Measurements from ENCODE around the gene MRRF.

MRRF gene

GRCh38 chr9:122291458-122291857 lies 26.8 kb downstream of the MRRF start:
- no peak for DNase-seq (ENCODE audit: low read depth)
- TF ChIP-seq, protein P1, sequence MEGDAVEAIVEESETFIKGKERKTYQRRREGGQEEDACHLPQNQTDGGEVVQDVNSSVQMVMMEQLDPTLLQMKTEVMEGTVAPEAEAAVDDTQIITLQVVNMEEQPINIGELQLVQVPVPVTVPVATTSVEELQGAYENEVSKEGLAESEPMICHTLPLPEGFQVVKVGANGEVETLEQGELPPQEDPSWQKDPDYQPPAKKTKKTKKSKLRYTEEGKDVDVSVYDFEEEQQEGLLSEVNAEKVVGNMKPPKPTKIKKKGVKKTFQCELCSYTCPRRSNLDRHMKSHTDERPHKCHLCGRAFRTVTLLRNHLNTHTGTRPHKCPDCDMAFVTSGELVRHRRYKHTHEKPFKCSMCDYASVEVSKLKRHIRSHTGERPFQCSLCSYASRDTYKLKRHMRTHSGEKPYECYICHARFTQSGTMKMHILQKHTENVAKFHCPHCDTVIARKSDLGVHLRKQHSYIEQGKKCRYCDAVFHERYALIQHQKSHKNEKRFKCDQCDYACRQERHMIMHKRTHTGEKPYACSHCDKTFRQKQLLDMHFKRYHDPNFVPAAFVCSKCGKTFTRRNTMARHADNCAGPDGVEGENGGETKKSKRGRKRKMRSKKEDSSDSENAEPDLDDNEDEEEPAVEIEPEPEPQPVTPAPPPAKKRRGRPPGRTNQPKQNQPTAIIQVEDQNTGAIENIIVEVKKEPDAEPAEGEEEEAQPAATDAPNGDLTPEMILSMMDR (IDR thresholded peaks at IDR 0.05; ENCODE audit: low read depth, low read length, missing control alignments): no peak
- no peak overlapping the region for H3K4me3 ChIP-seq (ENCODE audit: low read depth, low read length)
- in situ Hi-C loops (cut with HindIII; ENCODE audit: low sequenced_read_pairs): no loop called here

- no peak for DNase-seq (ENCODE audit: low read depth)
- TF ChIP-seq, protein P1 (IDR thresholded peaks at IDR 0.05; ENCODE audit: low read depth, low read length, missing control alignments): no peak
- in situ Hi-C loops (cut with HindIII; ENCODE audit: low sequenced_read_pairs): no loop called here
Measured at GRCh38 chr9:122294531-122294930, 29.8 kb downstream of the MRRF start.

GRCh38 chr9:122297512-122297911 lies 32.8 kb downstream of the MRRF start:
- TF ChIP-seq, protein P1 (IDR thresholded peaks at IDR 0.05; ENCODE audit: low read depth, low read length, missing control alignments): no peak
- no peak overlapping the region for H3K4me3 ChIP-seq (ENCODE audit: low read depth, low read length)
- in situ Hi-C loops (cut with HindIII; ENCODE audit: low sequenced_read_pairs): no loop called here
- no peak for DNase-seq (ENCODE audit: low read depth)

More at GRCh38 chr9:122294531-122294930, 29.8 kb downstream of the MRRF start:
- H3K4me3 ChIP-seq (ENCODE audit: low read depth, low read length): no peak overlapping the region

- in situ Hi-C loops (cut with HindIII; ENCODE audit: low sequenced_read_pairs): no loop called here
Measured at GRCh38 chr9:122302237-122303093, 37.8 kb downstream of the MRRF start.

GRCh38 chr9:122307061-122307460 lies 42.4 kb downstream of the MRRF start:
- in situ Hi-C loops (cut with HindIII; ENCODE audit: low sequenced_read_pairs): no loop called here
- DNase-seq (ENCODE audit: low read depth): no peak
- TF ChIP-seq, protein P1 (IDR thresholded peaks at IDR 0.05; ENCODE audit: low read depth, low read length, missing control alignments): no peak
- H3K4me3 ChIP-seq (ENCODE audit: low read depth, low read length): no peak overlapping the region

More at GRCh38 chr9:122302237-122303093, 37.8 kb downstream of the MRRF start:
- TF ChIP-seq, protein P1 (IDR thresholded peaks at IDR 0.05; ENCODE audit: low read depth, low read length, missing control alignments): no peak
- no peak overlapping the region for H3K4me3 ChIP-seq (ENCODE audit: low read depth, low read length)
- no peak for DNase-seq (ENCODE audit: low read depth)

- in situ Hi-C loops (cut with HindIII; ENCODE audit: low sequenced_read_pairs): no loop called here
Measured at GRCh38 chr9:122307925-122308324, 43.2 kb downstream of the MRRF start.

More at GRCh38 chr9:122307925-122308324, 43.2 kb downstream of the MRRF start:
- H3K4me3 ChIP-seq (ENCODE audit: low read depth, low read length): no peak overlapping the region
- TF ChIP-seq, protein P1 (IDR thresholded peaks at IDR 0.05; ENCODE audit: low read depth, low read length, missing control alignments): no peak
- no peak for DNase-seq (ENCODE audit: low read depth)
